ENCODE data around the gene PSD4. TPM values are rescaled to one million over a fixed set of nuclear protein-coding genes. Genes with fewer than 3 reads are reported as not detected.

Gene PSD4
- total and polyA plus RNA-seq, 10 of the 15 experiments (the other 5 are each of a cell fraction or from before 2014, with no cell fraction given) = 0.68 to 114 (median 35.1) TPM

GRCh38 chr2:113182471-113183260 is 8.9 kb downstream of the PSD4 start:
- no peak for TF ChIP-seq MYB (IDR thresholded peaks at IDR 0.05; ENCODE audit: borderline replicate concordance, low read depth, low read length)
- Histone ChIP-seq H3K27me3 (replicated peaks in 1 of 2; ENCODE audit: control insufficient read depth in 2 of 2, insufficient read depth in 2 of 2, low read length in 1 of 2) (no peaks in the 10 kb centered on the region), H3K9ac (ENCODE audit: control insufficient read depth, insufficient read depth, low read length) (no peak overlapping the region), H3K79me2 (ENCODE audit: control insufficient read depth, insufficient read depth, low read length) (peaks cover 68% of the 10 kb centered on the region), H3K9me3 (replicated peaks; ENCODE audit: control insufficient read depth, insufficient read depth, low read length) (no peaks in the 10 kb centered on the region), H3K4me2 (ENCODE audit: control insufficient read depth, insufficient read depth) (no peak overlapping the region), H3K4me3 (no peak overlapping the region), H3K36me3 (ENCODE audit: control insufficient read depth in 2 of 2, insufficient read depth in 2 of 2, low read length in 1 of 2) (peaks cover 32 to 36% of the 10 kb centered on the region in 2 experiments), H3K27ac (ENCODE audit: control insufficient read depth, insufficient read depth) (no peak overlapping the region), H3K4me1 (ENCODE audit: control insufficient read depth, insufficient read depth, low read length) (peaks cover 22% of the 10 kb centered on the region), H4K20me1 (ENCODE audit: control insufficient read depth, insufficient read depth) (peaks cover 23% of the 10 kb centered on the region), H2AFZ (ENCODE audit: control insufficient read depth, low read depth, low read length) (no peak overlapping the region)
- RAD21 ChIA-PET (ENCODE audit: unreplicated experiment) = interaction anchor here (1.8 kb wide), 1 partner anchor 44 kb away, joined by 4 read pairs; no protein-coding TSS in a partner anchor
- ATAC-seq (no peak), FAIRE-seq (no peak), DNase-seq (ENCODE audit: low read depth, low spot score) (no peak)
- BruUV-seq (replicated peaks) = no TSS peak
- intact Hi-C loops (cut with micrococcal nuclease; ENCODE audit: unreplicated experiment) (no loop called here), in situ Hi-C loops (cut with MboI) (no loop called here)
- SMC1A ChIA-PET (ENCODE audit: uncharacterized antibody, unreplicated experiment) = interaction anchor here (1.1 to 2.0 kb wide), 4 partner anchors 8 to 47 kb away, joined by 3 to 5 read pairs (median 4); no protein-coding TSS in a partner anchor
- CTCF ChIA-PET = interaction anchor here (1.0 to 13.8 kb wide), 4 partner anchors 8 to 208 kb away, joined by 3 to 195 read pairs (median 20); no protein-coding TSS in a partner anchor
- POLR2A ChIA-PET = interaction anchor here (1.1 kb wide), 1 partner anchor 10 kb away, joined by 3 read pairs; no protein-coding TSS in a partner anchor
- 98% methylated on average over 15 of the region's 15 CpGs for WGBS (ENCODE audit: insufficient coverage, insufficient replicate concordance, low lambda C conversion rate, missing lambda C conversion rate)

GRCh38 chr2:113183264-113183663 is 9.5 kb downstream of the PSD4 start:
- peaks cover 19% of the 10 kb centered on the region for H3K4me1 ChIP-seq (ENCODE audit: control insufficient read depth, insufficient read depth, low read length)
- intact Hi-C loops (cut with micrococcal nuclease; ENCODE audit: unreplicated experiment) = no loop called here
- FAIRE-seq (no peak), DNase-seq (ENCODE audit: low read depth, low spot score) (no peak), ATAC-seq (no peak)
- H3K79me2 ChIP-seq (ENCODE audit: control insufficient read depth, insufficient read depth, low read length) = peaks cover 64% of the 10 kb centered on the region
- CTCF ChIA-PET = interaction anchor here (0.8 to 13.8 kb wide), 8 partner anchors 8 to 208 kb away, joined by 3 to 195 read pairs (median 3); no protein-coding TSS in a partner anchor
- peaks cover 32 to 41% of the 10 kb centered on the region in 2 experiments for H3K36me3 ChIP-seq (ENCODE audit: control insufficient read depth in 2 of 2, insufficient read depth in 2 of 2, low read length in 1 of 2)
- H3K27me3 ChIP-seq (replicated peaks in 1 of 2; ENCODE audit: control insufficient read depth in 2 of 2, insufficient read depth in 2 of 2, low read length in 1 of 2) = no peaks in the 10 kb centered on the region
- in situ Hi-C loops (cut with MboI) = no loop called here
- no peak for TF ChIP-seq ZBTB11 (CRISPR knock-in tag; IDR thresholded peaks at IDR 0.05)
- no peak for TF ChIP-seq CREB1 (IDR thresholded peaks at IDR 0.05; ENCODE audit: low read depth)
- TF ChIP-seq CHD4 (IDR thresholded peaks at IDR 0.05) = no peak
- RAD21 ChIA-PET (ENCODE audit: unreplicated experiment) = interaction anchor here (0.8 to 1.8 kb wide), 2 partner anchors 8 to 45 kb away, joined by 3 to 4 read pairs; no protein-coding TSS in a partner anchor
- SMC1A ChIA-PET (ENCODE audit: uncharacterized antibody, unreplicated experiment) = interaction anchor here (1.0 to 1.5 kb wide), 4 partner anchors 8 to 46 kb away, joined by 3 to 5 read pairs (median 4); no protein-coding TSS in a partner anchor
- POLR2A ChIA-PET = interaction anchor here (1.0 to 1.1 kb wide), 2 partner anchors 10 to 11 kb away, joined by 3 read pairs; no protein-coding TSS in a partner anchor
- H3K4me3 ChIP-seq = no peak overlapping the region
- no peak overlapping the region for H3K27ac ChIP-seq (ENCODE audit: control insufficient read depth, insufficient read depth)
- no peak overlapping the region for H3K9ac ChIP-seq (ENCODE audit: control insufficient read depth, insufficient read depth, low read length)
- H4K20me1 ChIP-seq (ENCODE audit: control insufficient read depth, insufficient read depth) = peaks cover 25% of the 10 kb centered on the region
- H3K9me3 ChIP-seq (replicated peaks; ENCODE audit: control insufficient read depth, insufficient read depth, low read length) = no peaks in the 10 kb centered on the region
- WGBS (ENCODE audit: insufficient coverage, insufficient replicate concordance, low lambda C conversion rate, missing lambda C conversion rate) = 99% methylated on average over 8 of the region's 8 CpGs
- no TSS peak for BruUV-seq (replicated peaks)
- H2AFZ ChIP-seq (ENCODE audit: control insufficient read depth, low read depth, low read length) = no peak overlapping the region
- 0 out of 2 replicates have a peak overlapping the region, but pooled peaks have one; percentile 1 for H3K4me2 ChIP-seq (ENCODE audit: control insufficient read depth, insufficient read depth)

Measured in GM12878 (cell line).